GM18868 (cell line): ENCODE data around the gene TADA3.

ENCODE experiments used
- ATAC-seq: cut with Tn5 transposase; IDR thresholded peaks from one replicate; pipeline ENCODE4 v1.9.1; 2021; ENCODE audit warnings: mild to moderate bottlenecking, moderate library complexity; ENCODE audit not compliant: unreplicated experiment

Gene TADA3

DNA sequence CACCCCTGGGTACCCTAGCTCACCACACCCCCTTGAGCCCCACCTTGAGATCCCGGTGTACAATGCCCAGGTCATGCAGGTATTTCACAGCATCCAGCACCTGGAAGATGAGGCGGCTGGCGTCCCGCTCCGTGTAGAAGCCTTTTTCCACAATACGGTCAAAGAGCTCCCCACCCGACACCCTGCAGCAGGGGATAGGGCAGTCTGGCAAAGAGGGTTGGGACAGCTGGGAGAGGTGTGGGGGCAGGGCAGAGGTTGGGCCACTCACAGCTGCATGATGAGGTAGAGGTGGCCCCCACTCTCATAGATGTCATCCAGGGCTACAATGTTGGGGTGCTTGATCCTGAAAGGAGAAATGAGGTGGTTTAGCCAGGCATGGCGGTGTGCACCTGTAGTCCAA, 29.4 kb downstream of the TADA3 start:
- no peak for ATAC-seq

GRCh38 chr3:9761919-9762318, 30.4 kb downstream of the TADA3 start:
- ATAC-seq = no peak

GRCh38 chr3:9760779-9761505, 31.3 kb downstream of the TADA3 start:
- no peak for ATAC-seq

GRCh38 chr3:9757427-9757826, 34.8 kb downstream of the TADA3 start:
- no peak for ATAC-seq

DNA sequence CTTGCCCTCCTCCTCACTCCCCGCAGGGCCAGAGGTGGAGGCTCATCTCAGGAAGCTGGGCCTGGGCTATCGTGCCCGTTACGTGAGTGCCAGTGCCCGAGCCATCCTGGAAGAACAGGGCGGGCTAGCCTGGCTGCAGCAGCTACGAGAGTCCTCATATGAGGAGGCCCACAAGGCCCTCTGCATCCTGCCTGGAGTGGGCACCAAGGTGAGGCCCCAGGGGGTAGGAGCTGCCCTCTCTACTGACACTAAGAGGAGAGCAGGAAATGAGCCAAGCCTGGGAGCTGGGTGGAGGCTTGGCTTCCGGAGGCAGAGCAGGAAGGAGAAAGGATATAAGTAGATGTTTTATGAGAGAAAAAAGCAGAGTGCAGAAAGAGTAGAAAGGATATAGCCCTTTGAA, 37.6 kb downstream of the TADA3 start:
- no peak for ATAC-seq

DNA sequence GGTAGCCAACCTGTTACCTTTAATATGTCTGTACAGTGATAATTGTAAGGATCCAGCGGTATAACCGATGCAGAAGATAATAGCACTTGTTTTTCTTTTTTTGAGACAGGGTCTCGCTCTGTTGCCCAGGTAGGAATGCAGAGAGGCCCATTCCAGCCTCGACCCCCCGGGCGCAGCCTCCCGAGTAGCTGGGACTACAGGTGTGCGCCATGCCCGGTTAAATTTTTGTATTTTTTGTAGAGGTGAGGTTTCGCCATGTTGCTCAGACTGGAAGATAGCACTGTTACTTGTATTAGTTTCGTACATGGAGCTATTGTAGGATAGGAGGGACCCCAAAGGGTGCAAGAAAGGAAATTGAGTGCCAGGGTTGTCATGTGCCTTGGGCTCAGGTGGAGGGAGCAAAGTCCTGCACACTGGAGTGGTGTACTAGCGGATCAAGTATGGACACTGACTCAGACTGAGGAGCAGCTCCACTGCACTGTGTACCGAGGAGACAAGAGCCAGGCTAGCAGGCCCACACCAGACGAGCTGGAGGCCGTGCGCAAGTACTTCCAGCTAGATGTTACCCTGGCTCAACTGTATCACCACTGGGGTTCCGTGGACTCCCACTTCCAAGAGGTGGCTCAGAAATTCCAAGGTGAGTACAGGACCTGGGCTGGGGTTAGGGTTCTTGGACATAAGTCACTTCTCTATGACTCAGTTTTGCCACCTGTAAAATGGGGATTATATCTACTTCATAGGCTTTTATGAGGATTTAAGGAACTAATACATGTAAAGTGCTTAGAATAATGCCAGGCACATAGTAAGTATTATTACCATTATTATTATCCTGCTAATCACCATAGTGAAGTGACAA, 41.5 kb downstream of the TADA3 start:
- ATAC-seq = no peak

DNA sequence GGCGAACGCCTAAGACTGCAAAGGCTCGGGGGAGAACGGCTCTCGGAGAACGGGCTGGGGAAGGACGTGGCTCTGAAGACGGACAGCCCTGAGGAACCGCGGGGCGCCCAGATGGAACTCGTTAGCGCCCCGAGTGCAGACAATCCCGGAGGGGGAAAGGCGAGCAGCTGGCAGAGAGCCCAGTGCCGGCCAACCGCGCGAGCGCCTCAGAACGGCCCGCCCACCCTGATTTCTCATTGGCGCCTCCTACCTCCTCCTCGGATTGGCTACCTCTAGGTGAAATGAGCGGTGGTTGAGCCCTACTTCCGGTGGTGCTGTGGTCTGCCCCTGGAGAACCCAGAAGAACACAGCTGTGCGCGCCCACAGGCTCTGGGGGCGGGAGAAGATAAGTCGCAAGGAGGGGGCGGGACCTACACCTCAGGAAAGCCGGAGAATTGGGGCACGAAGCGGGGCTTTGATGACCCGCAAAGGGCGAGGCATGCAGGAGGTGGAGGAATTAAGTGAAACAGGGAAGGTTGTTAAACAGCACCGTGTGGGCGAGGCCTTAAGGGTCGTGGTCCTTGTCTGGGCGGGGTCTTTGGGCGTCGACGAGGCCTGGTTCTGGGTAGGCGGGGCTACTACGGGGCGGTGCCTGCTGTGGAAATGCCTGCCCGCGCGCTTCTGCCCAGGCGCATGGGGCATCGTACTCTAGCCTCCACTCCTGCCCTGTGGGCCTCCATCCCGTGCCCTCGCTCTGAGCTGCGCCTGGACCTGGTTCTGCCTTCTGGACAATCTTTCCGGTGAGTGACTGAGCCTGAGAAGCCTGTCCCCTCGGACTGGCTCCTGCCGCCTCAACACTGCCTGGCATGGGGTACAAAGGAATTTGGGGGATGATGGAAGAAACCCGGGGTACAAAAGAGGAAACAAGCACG, 42.4 kb downstream of the TADA3 start, which contains the start of gene OGG1:
TSS of gene OGG1 (plus strand) at position 308 of the 911 bp plus-strand sequence. CDS start at position 643, 335 bp downstream.
- peak; percentile 92 for ATAC-seq

DNA sequence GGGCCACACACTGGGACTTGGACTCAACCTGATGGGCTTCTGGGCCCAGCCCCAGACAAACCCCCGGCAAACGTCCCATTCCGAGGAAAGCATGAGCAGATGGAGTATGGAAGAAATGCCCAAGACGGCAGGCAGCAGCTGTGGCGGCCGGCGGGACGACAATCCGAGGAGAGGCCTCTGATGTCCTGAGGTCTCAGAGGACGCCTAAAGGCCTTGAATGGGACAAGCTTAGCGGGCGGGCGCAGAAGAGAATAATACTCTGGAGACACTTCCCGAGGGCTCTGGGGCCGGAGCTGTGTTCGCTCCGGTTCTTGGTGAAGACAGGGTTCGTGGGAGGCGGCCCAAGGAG, 43.0 kb downstream of the TADA3 start:
- ATAC-seq = no peak

- no peak for ATAC-seq
Measured at GRCh38 chr3:9748031-9748430, 44.2 kb downstream of the TADA3 start.

DNA sequence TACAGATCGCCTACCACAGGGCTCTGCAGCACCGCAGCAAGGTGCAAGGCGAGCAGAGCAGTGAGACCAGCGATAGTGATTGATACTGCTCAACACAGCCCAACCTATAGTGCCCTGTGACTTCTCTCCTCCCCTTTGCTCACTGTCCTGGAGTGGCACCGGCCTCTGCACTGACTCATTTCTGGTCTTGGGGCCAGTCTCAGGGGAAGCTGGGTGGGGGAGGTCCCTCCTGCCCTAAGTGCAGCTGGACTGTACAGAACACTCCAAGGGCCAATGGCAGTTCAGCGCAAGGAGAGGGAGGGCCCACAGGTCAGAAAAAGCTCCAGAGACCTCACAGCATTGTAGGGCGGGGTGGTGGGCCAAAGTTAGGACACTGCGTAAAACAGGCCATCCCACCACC, 45.0 kb downstream of the TADA3 start:
- no peak for ATAC-seq

GRCh38 chr3:9746330-9746729, 45.9 kb downstream of the TADA3 start:
- ATAC-seq = no peak

- ATAC-seq = no peak
Measured at GRCh38 chr3:9745521-9745920, 46.8 kb downstream of the TADA3 start.

GRCh38 chr3:9744162-9744561, 48.1 kb downstream of the TADA3 start:
- ATAC-seq = no peak

DNA sequence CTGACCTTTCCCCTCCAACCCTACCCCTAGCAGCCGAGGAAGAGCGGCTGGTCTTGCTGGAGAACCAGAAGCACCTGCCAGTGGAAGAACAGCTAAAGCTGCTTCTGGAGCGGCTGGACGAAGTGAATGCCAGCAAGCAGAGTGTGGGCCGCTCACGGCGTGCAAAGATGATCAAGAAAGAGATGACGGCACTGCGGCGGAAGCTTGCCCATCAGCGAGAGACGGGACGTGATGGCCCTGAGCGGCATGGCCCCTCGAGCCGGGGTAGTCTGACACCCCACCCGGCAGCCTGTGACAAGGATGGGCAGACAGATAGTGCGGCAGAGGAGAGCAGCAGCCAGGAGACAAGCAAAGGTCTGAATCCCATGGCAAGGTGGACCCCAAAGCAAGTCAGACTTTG, 48.7 kb downstream of the TADA3 start:
- ATAC-seq = no peak

- ATAC-seq = no peak
Measured at GRCh38 chr3:9742560-9742959, 49.7 kb downstream of the TADA3 start.

GRCh38 chr3:9739181-9739580, 53.1 kb downstream of the TADA3 start:
- ATAC-seq = no peak

DNA sequence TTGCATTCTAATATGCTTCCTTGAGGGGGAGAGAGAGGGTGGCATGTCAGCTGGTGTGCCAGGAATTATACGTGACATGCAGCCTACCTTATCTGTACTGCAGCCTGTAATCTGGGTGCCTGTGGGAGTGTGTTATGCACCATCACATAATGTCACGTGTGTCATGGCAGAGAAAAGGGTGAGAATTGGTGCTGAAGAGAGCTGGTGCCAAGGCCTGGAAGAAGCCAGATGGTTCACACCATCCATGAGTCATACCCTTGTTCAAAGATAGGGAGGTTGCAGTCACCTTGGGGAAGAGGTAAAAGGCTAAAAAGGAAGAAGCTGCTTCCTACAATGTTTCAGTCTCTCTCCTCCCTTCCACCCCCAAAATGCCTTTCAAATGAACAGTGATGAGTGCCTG, 55.4 kb downstream of the TADA3 start:
- ATAC-seq = no peak

GRCh38 chr3:9732740-9733115, 59.5 kb downstream of the TADA3 start:
- ATAC-seq = no peak

- ATAC-seq = peak; percentile 1
Measured at GRCh38 chr3:9732080-9732739, 60.1 kb downstream of the TADA3 start.

DNA sequence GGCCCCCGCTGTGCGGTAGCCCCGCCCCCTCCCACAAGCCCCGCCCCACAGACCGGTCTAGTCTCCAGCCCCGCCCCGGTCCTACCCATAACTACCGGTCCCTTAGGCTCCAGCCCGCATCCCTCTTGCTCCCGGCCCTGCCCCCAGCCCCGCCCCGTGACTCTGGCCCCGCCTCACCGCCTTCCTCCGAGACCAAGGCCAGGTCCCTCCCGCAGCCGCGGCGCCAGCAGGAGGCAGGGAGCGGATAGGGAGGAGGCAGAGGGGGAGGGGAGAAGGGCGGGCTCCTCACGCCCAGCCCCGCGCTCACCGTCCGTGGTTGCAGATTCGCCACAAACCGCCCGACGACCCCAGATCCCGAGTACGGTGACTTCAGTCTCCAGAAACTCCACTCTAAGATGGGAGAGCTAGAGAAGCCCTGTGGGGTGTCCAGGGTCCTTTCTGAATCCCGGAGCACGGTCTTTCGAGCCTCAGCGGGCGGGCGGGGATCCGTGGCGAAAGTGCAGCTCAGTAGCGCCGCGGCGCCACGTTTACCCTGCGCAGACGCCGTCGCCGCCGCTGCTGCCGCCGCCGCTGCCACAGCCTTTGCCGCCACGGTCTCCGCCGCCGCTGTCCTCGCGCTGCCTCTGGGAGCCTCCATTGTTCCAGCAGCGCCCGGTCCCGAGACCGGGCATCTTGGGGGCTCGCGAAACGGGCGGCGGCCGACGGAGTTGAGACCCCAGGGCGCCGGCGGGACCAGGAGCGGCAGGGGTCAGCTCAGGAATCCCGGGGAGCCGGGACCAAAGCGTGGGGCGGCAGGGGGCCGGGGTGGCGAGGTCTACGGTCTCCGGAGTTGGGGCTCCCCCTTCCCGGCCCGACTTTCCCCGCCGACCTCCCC, 60.8 kb downstream of the TADA3 start, which contains the start of gene BRPF1:
TSS of gene BRPF1 (plus strand) at position 530 of the 874 bp plus-strand sequence. CDS start 2,406 bp downstream, outside the sequence.
- ATAC-seq = peak; percentile 95
